Lower leg skin (tissue), 4 donors: ENCODE results near the gene B4GALNT3. TPM values are rescaled to one million over a fixed set of nuclear protein-coding genes. Genes with fewer than 3 reads are reported as not detected.

Source experiments
- DNase-seq, 2 donors: peaks; one replicate each; pipeline ENCODE4 v3.0.0-alpha.2; 2019; ENCODE audit warnings: low spot score in 2 of 2
- H3K4me3 ChIP-seq: fragments of 200-600 bp; sonication (generic); 2 replicates; pipeline ENCODE4 v1.5.1; 2017; ENCODE audit warnings: mild to moderate bottlenecking, low read depth; ENCODE audit not compliant: poor library complexity, severe bottlenecking
- POLR2A ChIP-seq, 2 donors: fragments of 450-650 bp; IDR thresholded peaks; one replicate each; pipeline ENCODE4 v1.6.1; 2016 to 2017; ENCODE audit warnings: antibody characterized with exemption in 2 of 2, mild to moderate bottlenecking in 1 of 2, moderate library complexity in 1 of 2
- WGBS, 2 donors: methylation state at CpG; one replicate each; pipeline ENCODE4 v1.1.5; 2018; 5-methylcytosine and 5-hydroxymethylcytosine counted together
- intact Hi-C: fragments of 100-400 bp; cut with DNase I; formaldehyde crosslinking; loops from one replicate; pipeline ENCODE4 v1.15.0; 2023; ENCODE audit warnings: low total_unique reads
- total RNA-seq, 4 donors: library from RNA; depleted of rRNA; stranded (reverse); fragments of >200 nt; gene quantifications; one replicate each; pipeline ENCODE4 v1.1.0, GENCODE V29; 2016
- TF ChIP-seq, protein P1 (sequence below), 3 donors: fragments of 450-650 bp; IDR thresholded peaks; one replicate each; pipeline ENCODE4 v1.5.1; 2016; ENCODE audit warnings: antibody characterized with exemption in 3 of 3, mild to moderate bottlenecking in 3 of 3, moderate library complexity in 2 of 3

Gene B4GALNT3
- total RNA-seq, 4 donors from 2014 or later: 35.8 to 65.4 (median 47.6) TPM

DNA sequence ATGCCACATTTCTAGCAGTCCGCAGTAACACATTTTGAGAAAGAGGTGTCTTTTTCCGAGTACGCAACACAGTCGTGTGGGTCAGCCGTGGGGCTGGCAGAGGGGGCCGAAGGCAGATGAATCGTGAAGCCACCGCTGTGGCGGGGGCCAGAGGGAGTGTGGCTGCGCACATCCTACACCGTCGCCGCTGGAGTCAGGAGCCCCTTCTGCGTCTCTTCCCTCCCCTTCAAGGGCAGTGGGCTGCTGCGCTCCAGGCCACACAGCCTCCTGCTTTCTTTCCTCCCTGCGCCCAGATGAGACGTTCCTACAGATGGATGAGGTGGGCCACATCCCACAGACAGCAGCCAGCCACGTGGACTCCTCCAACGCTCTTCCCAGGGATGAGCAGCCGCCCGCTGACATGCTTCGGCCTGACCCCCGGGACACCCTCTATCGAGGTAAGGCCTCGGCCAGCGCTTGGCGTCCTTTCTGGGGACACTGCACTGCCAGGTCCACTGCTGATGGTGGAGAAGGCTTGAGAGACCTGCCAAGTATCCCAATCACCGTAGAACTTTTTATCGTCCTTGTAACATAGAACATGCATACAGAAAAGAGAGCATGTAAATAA lies 89.8 kb downstream of the B4GALNT3 start:
- TF ChIP-seq, protein P1, sequence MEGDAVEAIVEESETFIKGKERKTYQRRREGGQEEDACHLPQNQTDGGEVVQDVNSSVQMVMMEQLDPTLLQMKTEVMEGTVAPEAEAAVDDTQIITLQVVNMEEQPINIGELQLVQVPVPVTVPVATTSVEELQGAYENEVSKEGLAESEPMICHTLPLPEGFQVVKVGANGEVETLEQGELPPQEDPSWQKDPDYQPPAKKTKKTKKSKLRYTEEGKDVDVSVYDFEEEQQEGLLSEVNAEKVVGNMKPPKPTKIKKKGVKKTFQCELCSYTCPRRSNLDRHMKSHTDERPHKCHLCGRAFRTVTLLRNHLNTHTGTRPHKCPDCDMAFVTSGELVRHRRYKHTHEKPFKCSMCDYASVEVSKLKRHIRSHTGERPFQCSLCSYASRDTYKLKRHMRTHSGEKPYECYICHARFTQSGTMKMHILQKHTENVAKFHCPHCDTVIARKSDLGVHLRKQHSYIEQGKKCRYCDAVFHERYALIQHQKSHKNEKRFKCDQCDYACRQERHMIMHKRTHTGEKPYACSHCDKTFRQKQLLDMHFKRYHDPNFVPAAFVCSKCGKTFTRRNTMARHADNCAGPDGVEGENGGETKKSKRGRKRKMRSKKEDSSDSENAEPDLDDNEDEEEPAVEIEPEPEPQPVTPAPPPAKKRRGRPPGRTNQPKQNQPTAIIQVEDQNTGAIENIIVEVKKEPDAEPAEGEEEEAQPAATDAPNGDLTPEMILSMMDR (IDR thresholded peaks at IDR 0.05): no peak
- no peak for TF ChIP-seq POLR2A (IDR thresholded peaks at IDR 0.05)
- WGBS, 2 donors: 93 to 95% methylated on average over 29 of the region's 29 CpGs
- no peak for DNase-seq
- intact Hi-C loops: loop anchor here (5.0 kb wide), 1 partner anchor 97 kb away; no protein-coding TSS in a partner anchor
- no peak overlapping the region for H3K4me3 ChIP-seq

GRCh38 chr12:550473-551260 lies 90.9 kb downstream of the B4GALNT3 start:
- no peak overlapping the region for H3K4me3 ChIP-seq
- intact Hi-C loops: no loop called here
- DNase-seq: no peak
- TF ChIP-seq POLR2A (IDR thresholded peaks at IDR 0.05): no peak
- TF ChIP-seq, protein P1 (IDR thresholded peaks at IDR 0.05): no peak
- 56 to 72% methylated on average over 17 to 18 of the region's 18 CpGs for WGBS, 2 donors

GRCh38 chr12:552466-552865 lies 92.7 kb downstream of the B4GALNT3 start:
- DNase-seq: no peak
- no peak for TF ChIP-seq POLR2A (IDR thresholded peaks at IDR 0.05)
- TF ChIP-seq, protein P1 (IDR thresholded peaks at IDR 0.05): no peak
- H3K4me3 ChIP-seq: no peak overlapping the region
- intact Hi-C loops: no loop called here
- WGBS, 2 donors: 28 to 79% methylated on average over 2 to 6 of the region's 6 CpGs

- DNase-seq: no peak
- 72% methylated on average over 21 to 22 of the region's 23 CpGs for WGBS, 2 donors
- no peak overlapping the region for H3K4me3 ChIP-seq
- no peak for TF ChIP-seq POLR2A (IDR thresholded peaks at IDR 0.05)
- TF ChIP-seq, protein P1 (IDR thresholded peaks at IDR 0.05): no peak
- intact Hi-C loops: no loop called here
These were observed 93.7 kb downstream of the B4GALNT3 start for GRCh38 chr12:553216-554000.

- TF ChIP-seq POLR2A (IDR thresholded peaks at IDR 0.05): no peak
- TF ChIP-seq, protein P1 (IDR thresholded peaks at IDR 0.05): no peak
- WGBS, 2 donors: 85 to 90% methylated on average over 8 of the region's 8 CpGs
- intact Hi-C loops: no loop called here
- no peak overlapping the region for H3K4me3 ChIP-seq
- DNase-seq: no peak
These were observed 94.2 kb downstream of the B4GALNT3 start for GRCh38 chr12:554001-554285.
